Panc1 (cell line): ENCODE data around the gene RBM22. TPM values are rescaled to one million over a fixed set of nuclear protein-coding genes. Genes with fewer than 3 reads are reported as not detected.

Experiments
- ATAC-seq: fragments of 200-7000 bp; cut with Tn5 transposase; 2 replicates; pipeline ENCODE4 v1.9.1; 2020; ENCODE audit warnings: mild to moderate bottlenecking, moderate library complexity
- BruUV-seq: library from RNA; stranded (reverse); fragments of 400-500 nt; replicated peaks from 2 replicates; lab custom pipeline; 2021; lab: Mats Ljungman, UMichigan
- CTCF ChIA-PET: fragments of 300-600 bp; sonication (Branson Sonifier 250); formaldehyde crosslinking; loops from one replicate; lab custom pipeline; 2022; ENCODE audit warnings: antibody characterized with exemption; lab: Charles Lee
- POLR2A ChIA-PET: fragments of 300-600 bp; sonication (Branson Sonifier 250); formaldehyde crosslinking; loops from one replicate; lab custom pipeline; 2022; ENCODE audit warnings: antibody characterized with exemption; lab: Charles Lee
- DNase-seq: peaks from one replicate; pipeline ENCODE4 v3.0.0-alpha.2; 2010; ENCODE audit warnings: low read depth, low spot score
- H3K27ac ChIP-seq: 2 replicates; pipeline ENCODE4 v1.5.1; 2011; ENCODE audit warnings: mild to moderate bottlenecking, low read length, inconsistent platforms
- H3K27me3 ChIP-seq: fragments of 200-500 bp; sonication (Bioruptor generic); 2 replicates; pipeline ENCODE4 v1.6.0; 2014; ENCODE audit warnings: low read length, inconsistent platforms; ENCODE audit not compliant: control insufficient read depth, insufficient read depth
- H3K36me3 ChIP-seq: fragments of 200-500 bp; sonication (Bioruptor generic); 2 replicates; pipeline ENCODE4 v1.5.1; 2014; ENCODE audit warnings: inconsistent platforms, mild to moderate bottlenecking, low read length, moderate library complexity; ENCODE audit not compliant: control insufficient read depth, insufficient read depth
- H3K4me1 ChIP-seq: 2 replicates; pipeline ENCODE4 v1.5.1; 2011; ENCODE audit warnings: inconsistent platforms, mild to moderate bottlenecking, low read length, moderate library complexity; ENCODE audit not compliant: control insufficient read depth, insufficient read depth
- H3K4me3 ChIP-seq, 2 experiments: 2 replicates each; pipeline ENCODE4 v1.5.1; 2011 to 2012; ENCODE audit warnings: low read depth in 2 of 2, low read length in 2 of 2, mild to moderate bottlenecking in 2 of 2, inconsistent platforms in 1 of 2, moderate library complexity in 1 of 2
- H3K9me3 ChIP-seq: fragments of 200-500 bp; sonication (Bioruptor generic); 2 replicates; pipeline ENCODE4 v1.5.1; 2014; ENCODE audit warnings: low read depth, mild to moderate bottlenecking, inconsistent platforms, low read length, moderate library complexity; ENCODE audit not compliant: control insufficient read depth, insufficient read depth
- CTCF ChIP-seq: fragments of 450-650 bp; IDR thresholded peaks from 2 replicates; pipeline ENCODE4 v1.5.1; 2017; ENCODE audit warnings: mild to moderate bottlenecking
- POLR2AphosphoS5 ChIP-seq: IDR thresholded peaks from 2 replicates; pipeline ENCODE4 v1.6.1; 2012; ENCODE audit warnings: mild to moderate bottlenecking, low read depth, low read length, moderate library complexity
- SIN3A ChIP-seq: IDR thresholded peaks from 2 replicates; pipeline ENCODE4 v1.6.1; 2012; ENCODE audit warnings: low read depth, mild to moderate bottlenecking, low read length, moderate library complexity, borderline replicate concordance; ENCODE audit not compliant: insufficient read depth
- TCF7L2 ChIP-seq: IDR thresholded peaks from 2 replicates; pipeline ENCODE4 v1.6.1; 2011; ENCODE audit warnings: mild to moderate bottlenecking, low read depth, low read length, inconsistent platforms
- in situ Hi-C: cut with HindIII; loops from 2 replicates; pipeline ENCODE4 v1.10.0; 2016; ENCODE audit warnings: low sequenced_read_pairs, low pct_unique_long_range_greater_than_20kb
- intact Hi-C: fragments of 100-400 bp; cut with micrococcal nuclease; formaldehyde crosslinking; loops from one replicate; pipeline ENCODE4 v1.10.0; 2022; ENCODE audit not compliant: unreplicated experiment
- total RNA-seq: library from RNA; stranded (reverse); gene quantifications from one replicate; pipeline ENCODE4 v1.2.1, GENCODE V29; 2021; ENCODE audit not compliant: unreplicated experiment
- TF ChIP-seq, protein P1 (sequence below), 2 experiments: IDR thresholded peaks; 2 replicates each; pipeline ENCODE4 v1.6.1; 2011 to 2012; ENCODE audit warnings: low read depth in 2 of 2, control low read depth in 1 of 2, low read length in 1 of 2, mild to moderate bottlenecking in 1 of 2, moderate library complexity in 1 of 2; ENCODE audit not compliant: insufficient read depth in 1 of 2

Gene RBM22
- total RNA-seq, 1 experiment from 2014 or later, result 54.3 TPM

DNA sequence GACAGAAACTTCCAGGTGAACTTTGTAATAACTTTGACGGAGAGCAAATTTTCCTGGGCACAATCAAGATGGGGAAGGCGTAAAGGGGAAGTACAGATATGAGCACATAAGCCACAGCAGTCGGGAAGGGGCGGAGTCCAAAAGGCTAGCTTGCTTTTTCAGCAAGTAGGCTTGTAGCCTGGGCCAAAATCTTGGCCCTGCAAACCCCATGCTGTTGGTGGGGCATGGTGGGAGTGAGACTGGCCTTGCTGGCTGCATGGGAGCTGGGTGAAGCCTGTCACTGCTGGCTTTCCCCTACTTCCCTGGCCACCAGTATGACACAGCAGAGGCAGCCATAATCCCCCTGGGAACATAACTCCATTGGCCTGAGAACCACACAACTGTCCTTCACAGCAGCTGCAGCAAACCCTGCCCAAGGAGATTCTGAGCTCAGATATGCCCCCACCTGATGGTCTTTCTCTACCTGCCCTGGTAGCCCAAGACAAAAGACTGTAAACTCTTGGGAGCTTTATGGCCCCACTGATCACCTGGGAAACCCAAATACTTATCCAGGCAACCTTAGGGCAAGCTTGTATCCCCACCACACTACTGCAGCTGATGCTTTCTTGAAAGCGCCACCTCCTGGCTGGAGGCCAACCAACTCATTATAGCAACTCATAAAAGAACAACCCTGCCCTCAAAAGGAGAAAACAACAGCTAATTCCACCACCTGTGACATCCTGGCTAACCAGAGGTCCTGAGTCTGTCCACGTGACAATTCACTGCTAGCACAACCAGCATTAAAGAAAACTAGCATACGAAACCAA lies 33.9 kb upstream of the RBM22 start:
- POLR2A ChIA-PET, result no interaction called here
- CTCF ChIA-PET, result no interaction called here
- in situ Hi-C loops, result no loop called here

GRCh38 chr5:150731669-150732242 lies 30.9 kb upstream of the RBM22 start:
- DNase-seq, result no peak
- TF ChIP-seq, protein P1, sequence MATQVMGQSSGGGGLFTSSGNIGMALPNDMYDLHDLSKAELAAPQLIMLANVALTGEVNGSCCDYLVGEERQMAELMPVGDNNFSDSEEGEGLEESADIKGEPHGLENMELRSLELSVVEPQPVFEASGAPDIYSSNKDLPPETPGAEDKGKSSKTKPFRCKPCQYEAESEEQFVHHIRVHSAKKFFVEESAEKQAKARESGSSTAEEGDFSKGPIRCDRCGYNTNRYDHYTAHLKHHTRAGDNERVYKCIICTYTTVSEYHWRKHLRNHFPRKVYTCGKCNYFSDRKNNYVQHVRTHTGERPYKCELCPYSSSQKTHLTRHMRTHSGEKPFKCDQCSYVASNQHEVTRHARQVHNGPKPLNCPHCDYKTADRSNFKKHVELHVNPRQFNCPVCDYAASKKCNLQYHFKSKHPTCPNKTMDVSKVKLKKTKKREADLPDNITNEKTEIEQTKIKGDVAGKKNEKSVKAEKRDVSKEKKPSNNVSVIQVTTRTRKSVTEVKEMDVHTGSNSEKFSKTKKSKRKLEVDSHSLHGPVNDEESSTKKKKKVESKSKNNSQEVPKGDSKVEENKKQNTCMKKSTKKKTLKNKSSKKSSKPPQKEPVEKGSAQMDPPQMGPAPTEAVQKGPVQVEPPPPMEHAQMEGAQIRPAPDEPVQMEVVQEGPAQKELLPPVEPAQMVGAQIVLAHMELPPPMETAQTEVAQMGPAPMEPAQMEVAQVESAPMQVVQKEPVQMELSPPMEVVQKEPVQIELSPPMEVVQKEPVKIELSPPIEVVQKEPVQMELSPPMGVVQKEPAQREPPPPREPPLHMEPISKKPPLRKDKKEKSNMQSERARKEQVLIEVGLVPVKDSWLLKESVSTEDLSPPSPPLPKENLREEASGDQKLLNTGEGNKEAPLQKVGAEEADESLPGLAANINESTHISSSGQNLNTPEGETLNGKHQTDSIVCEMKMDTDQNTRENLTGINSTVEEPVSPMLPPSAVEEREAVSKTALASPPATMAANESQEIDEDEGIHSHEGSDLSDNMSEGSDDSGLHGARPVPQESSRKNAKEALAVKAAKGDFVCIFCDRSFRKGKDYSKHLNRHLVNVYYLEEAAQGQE (IDR thresholded peaks at IDR 0.05; ENCODE audit: insufficient read depth in 1 of 2, low read depth in 2 of 2, low read length in 1 of 2), result no peak
- TF ChIP-seq CTCF, result no peak
- no peak for TF ChIP-seq SIN3A
- TF ChIP-seq POLR2AphosphoS5, result no peak
- no peak for TF ChIP-seq TCF7L2
- H3K36me3 ChIP-seq, result peaks cover 48% of the 10 kb centered on the region
- H3K4me3 ChIP-seq, result no peak overlapping the region
- H3K27ac ChIP-seq, result no peak overlapping the region
- ChIA-PET CTCF (interaction anchor here (0.5 kb wide), 1 partner anchor 52 kb away, joined by 11 read pairs; no protein-coding TSS in a partner anchor), POLR2A (no interaction called here)
- no peaks in the 10 kb centered on the region for H3K9me3 ChIP-seq
- in situ Hi-C loops, result no loop called here
- intact Hi-C loops, result no loop called here
- BruUV-seq, result no TSS peak
- no peaks in the 10 kb centered on the region for H3K27me3 ChIP-seq
- no peak for ATAC-seq
- H3K4me1 ChIP-seq, result no peaks in the 10 kb centered on the region

More for the DNA sequence above, 33.9 kb upstream of the RBM22 start:
- intact Hi-C loops, result no loop called here
- Histone ChIP-seq H3K4me1 (no peaks in the 10 kb centered on the region), H3K4me3 (no peak overlapping the region), H3K9me3 (no peaks in the 10 kb centered on the region), H3K36me3 (peaks cover 30% of the 10 kb centered on the region), H3K27me3 (no peaks in the 10 kb centered on the region), H3K27ac (no peak overlapping the region)
- no peak for DNase-seq
- BruUV-seq, result no TSS peak
- TF ChIP-seq CTCF, result no peak; the same call in 1 of the 2 replicates
- TF ChIP-seq TCF7L2, result no peak
- no peak for TF ChIP-seq SIN3A
- TF ChIP-seq, protein P1 (IDR thresholded peaks at IDR 0.05; ENCODE audit: insufficient read depth in 1 of 2, low read depth in 2 of 2, low read length in 1 of 2), result no peak
- TF ChIP-seq POLR2AphosphoS5, result no peak
- no peak for ATAC-seq
